Esophagus squamous epithelium (tissue), 4 donors: ENCODE results near the gene PARPBP.

Source experiments
- CTCF ChIP-seq, 6 experiments: fragments of 450-650 bp in 4 of 6; fragments of 200-600 bp in 2 of 6; sonication (generic) in 2 of 6; IDR thresholded peaks; one replicate each; pipeline ENCODE4 v1.5.1; 2016 to 2019; ENCODE audit warnings: antibody characterized with exemption in 6 of 6, mild to moderate bottlenecking in 4 of 6, moderate library complexity in 4 of 6
- POLR2A ChIP-seq, 4 donors: fragments of 450-650 bp; IDR thresholded peaks; one replicate each; pipeline ENCODE4 v1.6.1; 2017; ENCODE audit warnings: antibody characterized with exemption in 4 of 4, mild to moderate bottlenecking in 4 of 4, moderate library complexity in 3 of 4

DNA sequence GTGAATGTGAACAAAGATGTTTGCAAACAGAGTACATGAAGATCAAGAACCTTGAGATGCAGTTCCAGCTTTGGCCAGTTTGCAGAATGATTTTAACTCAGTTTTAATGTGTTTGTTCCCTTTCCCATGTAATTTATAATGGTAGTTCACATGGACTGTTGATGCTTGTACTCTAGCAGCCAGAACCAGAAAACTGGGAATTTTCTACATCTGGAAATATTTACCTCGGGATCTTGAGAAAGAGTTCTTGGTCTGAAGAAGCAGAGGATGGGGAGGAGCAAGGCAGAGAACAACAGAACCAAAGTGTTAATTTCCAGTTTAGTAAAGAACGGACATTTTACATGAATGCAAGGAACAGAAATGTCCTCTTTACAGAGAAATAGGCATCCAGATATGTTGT lies 114.6 kb downstream of the PARPBP start:
- TF ChIP-seq CTCF (IDR thresholded peaks at IDR 0.05) (no peak), POLR2A (IDR thresholded peaks at IDR 0.05) (no peak)
